GM23338 (cell line): ENCODE data around the gene LRCH4. TPM values are rescaled to one million over a fixed set of nuclear protein-coding genes. Genes with fewer than 3 reads are reported as not detected.

ENCODE experiments used
- ATAC-seq: fragments of 200-7000 bp; cut with Tn5 transposase; 3 replicates; pipeline ENCODE4 v1.9.1; 2020
- DNase-seq: peaks from one replicate; pipeline ENCODE4 v3.0.0-alpha.2; 2015; ENCODE audit warnings: low spot score
- H2AFZ ChIP-seq: fragments of 200-600 bp; sonication (generic); 2 replicates; pipeline ENCODE4 v1.8.0; 2016; ENCODE audit warnings: antibody characterized with exemption, mild to moderate bottlenecking, moderate library complexity
- H3F3A ChIP-seq: fragments of 200-600 bp; sonication (generic); replicated peaks from 2 replicates; pipeline ENCODE4 v1.8.0; 2017; ENCODE audit warnings: antibody characterized with exemption, mixed run types, low read depth
- H3K27ac ChIP-seq: fragments of 200-600 bp; sonication (generic); 2 replicates; pipeline ENCODE4 v1.6.1; 2016; ENCODE audit warnings: low read depth
- H3K27me3 ChIP-seq: fragments of 200-600 bp; sonication (generic); 2 replicates; pipeline ENCODE4 v1.8.0; 2016; ENCODE audit warnings: mild to moderate bottlenecking, mixed run types, moderate library complexity; ENCODE audit not compliant: insufficient read depth
- H3K36me3 ChIP-seq: fragments of 200-600 bp; sonication (generic); 2 replicates; pipeline ENCODE4 v1.8.0; 2016; ENCODE audit warnings: mild to moderate bottlenecking; ENCODE audit not compliant: insufficient read depth
- H3K4me1 ChIP-seq: fragments of 200-600 bp; sonication (generic); 2 replicates; pipeline ENCODE4 v1.8.0; 2016; ENCODE audit warnings: mild to moderate bottlenecking, moderate library complexity; ENCODE audit not compliant: insufficient read depth
- H3K4me2 ChIP-seq: fragments of 200-600 bp; sonication (generic); 2 replicates; pipeline ENCODE4 v1.7.1; 2017; ENCODE audit warnings: mixed run types
- H3K4me3 ChIP-seq: fragments of 200-600 bp; sonication (generic); 2 replicates; pipeline ENCODE4 v1.6.1; 2016; ENCODE audit warnings: mixed run types
- H3K79me2 ChIP-seq: fragments of 200-600 bp; sonication (generic); replicated peaks from 2 replicates; pipeline ENCODE4 v1.8.0; 2017; ENCODE audit warnings: mild to moderate bottlenecking; ENCODE audit not compliant: insufficient read depth
- H3K9me2 ChIP-seq: fragments of 200-600 bp; sonication (generic); 2 replicates; pipeline ENCODE4 v1.8.0; 2017; ENCODE audit not compliant: insufficient read depth
- H4K20me1 ChIP-seq: fragments of 200-600 bp; sonication (generic); replicated peaks from 2 replicates; pipeline ENCODE4 v1.8.0; 2017; ENCODE audit warnings: mild to moderate bottlenecking; ENCODE audit not compliant: insufficient read depth
- H3K27ac Mint-ChIP-seq: 2 replicates; pipeline ENCODE4 v1.8.0; 2020; ENCODE audit warnings: inconsistent platforms, mild to moderate bottlenecking, moderate library complexity, mixed read lengths
- H3K27me3 Mint-ChIP-seq: 3 replicates; pipeline ENCODE4 v1.8.0; 2022; ENCODE audit warnings: low read depth, mild to moderate bottlenecking, moderate library complexity, mixed read lengths, inconsistent platforms; ENCODE audit not compliant: insufficient read depth, poor library complexity
- H3K36me3 Mint-ChIP-seq: 3 replicates; pipeline ENCODE4 v1.8.0; 2021; ENCODE audit warnings: low read depth, mild to moderate bottlenecking, inconsistent platforms, moderate library complexity, mixed read lengths
- H3K4me1 Mint-ChIP-seq: 3 replicates; pipeline ENCODE4 v1.8.0; 2020; ENCODE audit warnings: mild to moderate bottlenecking, inconsistent platforms, mixed read lengths
- H3K4me3 Mint-ChIP-seq: 3 replicates; pipeline ENCODE4 v1.8.0; 2021; ENCODE audit warnings: moderate library complexity, mild to moderate bottlenecking, inconsistent platforms, mixed read lengths
- H3K9me3 Mint-ChIP-seq: 3 replicates; pipeline ENCODE4 v1.8.0; 2020; ENCODE audit warnings: moderate library complexity, mild to moderate bottlenecking, inconsistent platforms, mixed read lengths
- CREB1 ChIP-seq: fragments of 250-450 bp; sonication (Bioruptor Pico); IDR thresholded peaks from 2 replicates; pipeline ENCODE4 v1.5.0; 2020; ENCODE audit warnings: low read depth, mild to moderate bottlenecking, moderate library complexity
- CTCF ChIP-seq, 2 experiments: fragments of 200-600 bp in 1 of 2; sonication (generic) in 1 of 2; conservative IDR thresholded peaks; 2 replicates each; pipeline versions ENCODE4 v1.5.1 to v1.6.1; 2016 to 2017; ENCODE audit warnings: antibody characterized with exemption in 2 of 2, low read depth in 2 of 2, mild to moderate bottlenecking in 2 of 2, moderate library complexity in 1 of 2
- ETS1 ChIP-seq: IDR thresholded peaks from 2 replicates; pipeline ENCODE4 v1.6.1; 2016; ENCODE audit warnings: antibody characterized with exemption
- EZH2 ChIP-seq: fragments of 200-600 bp; sonication (generic); IDR thresholded peaks from one replicate; pipeline ENCODE4 v1.8.0; 2017; ENCODE audit warnings: antibody characterized with exemption, mild to moderate bottlenecking, low read depth; ENCODE audit not compliant: unreplicated experiment
- EZH2phosphoT487 ChIP-seq: fragments of 200-600 bp; sonication (generic); IDR thresholded peaks from one replicate; pipeline ENCODE4 v1.8.1; 2018; ENCODE audit warnings: antibody characterized with exemption; ENCODE audit not compliant: unreplicated experiment
- JUNB ChIP-seq: IDR thresholded peaks from one replicate; pipeline ENCODE4 v1.6.1; 2016; ENCODE audit warnings: antibody characterized with exemption; ENCODE audit not compliant: unreplicated experiment
- NANOG ChIP-seq: IDR thresholded peaks from 2 replicates; pipeline ENCODE4 v1.6.1; 2016; ENCODE audit warnings: antibody characterized with exemption, borderline replicate concordance
- POLR2AphosphoS5 ChIP-seq: IDR thresholded peaks from 2 replicates; pipeline ENCODE4 v1.6.1; 2016; ENCODE audit warnings: antibody characterized with exemption, low read depth
- REST ChIP-seq: IDR thresholded peaks from one replicate; pipeline ENCODE4 v1.6.1; 2018; ENCODE audit warnings: antibody characterized with exemption; ENCODE audit not compliant: unreplicated experiment
- STAT1 ChIP-seq: IDR thresholded peaks from one replicate; pipeline ENCODE4 v1.6.1; 2016; ENCODE audit warnings: antibody characterized with exemption; ENCODE audit not compliant: unreplicated experiment
- ZNF114 ChIP-seq: fragments of 250-450 bp; sonication (Bioruptor Pico); IDR thresholded peaks from 2 replicates; pipeline ENCODE4 v1.5.0; 2020; ENCODE audit warnings: mild to moderate bottlenecking, moderate library complexity
- ZNF331 ChIP-seq: fragments of 250-450 bp; sonication (Bioruptor Pico); IDR thresholded peaks from 2 replicates; pipeline ENCODE4 v1.5.0; 2020; ENCODE audit warnings: low read depth, mild to moderate bottlenecking, moderate library complexity
- ZNF462 ChIP-seq: fragments of 250-450 bp; sonication (Bioruptor Pico); IDR thresholded peaks from 2 replicates; pipeline ENCODE4 v1.5.0; 2020; ENCODE audit warnings: mild to moderate bottlenecking, moderate library complexity
- polyA plus RNA-seq: library from polyadenylated mRNA; unstranded; fragments of >200 nt; fragmentation: Nextera tagmentation; extraction: Ambion mirVana; gene quantifications from 2 replicates; pipeline ENCODE4 v1.2.1, GENCODE V29; 2016
- total RNA-seq: library from RNA; depleted of rRNA; stranded (reverse); fragments of >200 nt; shearing (Covaris generic); gene quantifications from 2 replicates; pipeline ENCODE4 v1.2.3, GENCODE V29; 2014

The LRCH4 gene
- total and polyA plus RNA-seq, 2 experiments from 2014 or later = 21.4 to 51.0 TPM

- H3K4me2 ChIP-seq = no peak overlapping the region
- no peak overlapping the region for H3K4me3 ChIP-seq
- H3K9me2 ChIP-seq = no peaks in the 10 kb centered on the region
- peaks cover 13% of the 10 kb centered on the region for H3K4me1 ChIP-seq
- 0 out of 2 replicates have a peak, but pooled peaks cover 5% of the 10 kb centered on the region for H3K27me3 ChIP-seq
- peaks cover 29% of the 10 kb centered on the region for H3K4me1 Mint-ChIP-seq
- H3K27me3 Mint-ChIP-seq = peaks cover 25% of the 10 kb centered on the region
- no peak for TF ChIP-seq ZNF331 (CRISPR knock-in tag)
- no peak for TF ChIP-seq ETS1
- no peak for TF ChIP-seq EZH2phosphoT487
- TF ChIP-seq JUNB = no peak
- TF ChIP-seq ZNF462 (CRISPR knock-in tag) = no peak
- TF ChIP-seq POLR2AphosphoS5 = no peak
- TF ChIP-seq REST = no peak
- no peak for TF ChIP-seq EZH2
- TF ChIP-seq ZNF114 (CRISPR knock-in tag) = no peak
- no peak for TF ChIP-seq CREB1 (CRISPR knock-in tag)
- no peak for TF ChIP-seq STAT1
- TF ChIP-seq CTCF (conservative IDR thresholded peaks at IDR 0.05; ENCODE audit: low read depth in 2 of 2) = no peak
- TF ChIP-seq NANOG = no peak
- DNase-seq (no peak), ATAC-seq (no peak)
- H3K36me3 ChIP-seq = no peaks in the 10 kb centered on the region
- H3K27ac ChIP-seq = no peak overlapping the region
- H2AFZ ChIP-seq = no peak overlapping the region
- no peaks in the 10 kb centered on the region for H3K9me3 Mint-ChIP-seq
- no peaks in the 10 kb centered on the region for H3K79me2 ChIP-seq
- H3K4me3 Mint-ChIP-seq = no peak overlapping the region
- 0 out of 2 replicates have a peak, but pooled peaks cover 11% of the 10 kb centered on the region for H3F3A ChIP-seq
- H3K27ac Mint-ChIP-seq = no peak overlapping the region
- H4K20me1 ChIP-seq = no peaks in the 10 kb centered on the region
- peaks cover 4% of the 10 kb centered on the region for H3K36me3 Mint-ChIP-seq
These were observed 20.8 kb downstream of the LRCH4 start for GRCh38 chr7:100565133-100565571.
